HG02981 (cell line): ENCODE data around the gene SNCAIP.
"Not testable (repeated sequence)": the region's sequence is repeated elsewhere in the genome, so short reads cannot be mapped to it uniquely, and the experiment has no call there.

Source experiments
- ATAC-seq: cut with Tn5 transposase; IDR thresholded peaks from one replicate; pipeline ENCODE4 v1.9.1; 2021; ENCODE audit warnings: mild to moderate bottlenecking, moderate library complexity; ENCODE audit not compliant: unreplicated experiment

The SNCAIP gene

DNA sequence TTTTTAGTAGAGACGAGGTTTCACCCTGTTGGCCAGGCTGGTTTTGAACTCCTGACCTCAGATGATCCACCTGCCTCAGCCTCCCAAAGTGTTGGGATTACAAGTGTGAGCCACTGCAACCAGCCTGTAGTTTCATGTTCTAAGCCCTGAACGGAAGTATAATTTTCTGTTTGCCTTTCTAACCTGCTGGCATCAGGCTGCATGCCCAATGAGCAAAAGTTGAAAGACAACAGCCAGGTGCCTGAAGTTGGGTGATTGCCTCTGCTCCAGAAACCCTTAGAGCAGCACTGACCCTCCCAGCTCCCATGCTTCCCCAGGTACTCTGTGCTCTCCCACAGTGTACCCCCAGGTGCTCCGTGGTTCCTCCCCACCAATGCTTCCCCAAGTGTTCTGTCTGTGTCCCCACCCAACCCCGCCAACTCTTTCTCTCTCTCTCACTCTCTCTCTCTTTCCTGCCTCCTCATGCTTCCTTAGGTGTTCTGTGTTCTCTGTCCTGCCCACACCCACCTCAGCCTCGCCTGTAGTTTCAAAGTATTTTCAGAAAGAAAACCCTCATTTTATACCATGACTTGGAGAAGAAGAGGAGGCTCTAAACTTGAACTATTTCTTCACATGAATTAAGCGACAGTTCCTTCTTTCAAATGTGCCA, 145.3 kb downstream of the SNCAIP start:
- ATAC-seq = no peak

DNA sequence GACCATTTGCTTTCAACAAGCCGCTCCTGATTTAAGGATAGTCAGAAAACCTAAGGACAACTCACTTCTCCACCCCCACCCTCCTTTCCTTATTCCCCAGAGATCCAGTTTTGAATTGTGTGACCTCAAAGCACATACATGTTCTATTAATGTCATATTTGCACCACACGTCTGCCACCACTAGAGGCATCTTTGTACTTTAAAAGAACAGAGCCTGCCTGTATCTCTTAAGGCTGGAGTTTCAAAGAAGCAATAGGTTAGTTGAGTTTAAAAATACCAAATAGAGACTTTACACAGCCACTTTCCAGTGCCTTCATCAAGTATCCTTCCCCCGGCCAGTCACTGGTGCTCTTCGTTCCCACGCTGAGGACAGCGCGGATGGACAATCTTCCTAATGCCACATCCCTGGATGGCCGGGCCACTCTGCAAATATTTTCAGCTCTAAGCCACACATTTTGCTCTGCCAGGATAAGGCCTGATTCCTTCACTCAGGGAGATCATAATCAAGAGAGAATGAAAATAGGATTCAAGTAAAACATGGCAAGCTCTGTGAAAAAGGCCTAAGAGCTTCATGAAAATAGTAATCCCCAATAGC, 146.3 kb downstream of the SNCAIP start:
- peak; percentile 81 for ATAC-seq

DNA sequence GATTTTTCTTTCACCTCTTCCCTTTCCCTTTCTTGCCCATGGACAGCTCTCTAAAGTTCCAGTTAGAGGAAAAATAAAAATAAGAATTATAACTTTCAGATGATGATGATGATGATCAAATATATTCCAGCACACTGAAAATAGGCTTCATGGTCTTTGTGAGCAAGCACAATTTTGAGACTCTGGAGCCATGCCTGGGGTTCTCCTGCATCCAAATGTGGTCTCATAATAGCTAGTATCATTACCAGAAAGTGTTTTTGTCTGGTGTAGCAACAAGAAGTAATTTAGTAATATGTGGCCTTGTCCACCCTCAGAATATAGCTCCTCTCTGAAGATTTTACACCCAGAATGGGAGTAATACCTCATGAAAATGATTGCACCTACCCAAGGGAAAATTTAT, 150.4 kb downstream of the SNCAIP start:
- ATAC-seq = no peak

- ATAC-seq = no peak
These were observed 151.2 kb downstream of the SNCAIP start for GRCh38 chr5:122463221-122463620.

GRCh38 chr5:122464191-122464590, 152.2 kb downstream of the SNCAIP start:
- ATAC-seq = no peak

- ATAC-seq = no peak
These were observed 153.1 kb downstream of the SNCAIP start for GRCh38 chr5:122465031-122465577.

- no peak for ATAC-seq
These were observed 154.0 kb downstream of the SNCAIP start for GRCh38 chr5:122465994-122466393.

DNA sequence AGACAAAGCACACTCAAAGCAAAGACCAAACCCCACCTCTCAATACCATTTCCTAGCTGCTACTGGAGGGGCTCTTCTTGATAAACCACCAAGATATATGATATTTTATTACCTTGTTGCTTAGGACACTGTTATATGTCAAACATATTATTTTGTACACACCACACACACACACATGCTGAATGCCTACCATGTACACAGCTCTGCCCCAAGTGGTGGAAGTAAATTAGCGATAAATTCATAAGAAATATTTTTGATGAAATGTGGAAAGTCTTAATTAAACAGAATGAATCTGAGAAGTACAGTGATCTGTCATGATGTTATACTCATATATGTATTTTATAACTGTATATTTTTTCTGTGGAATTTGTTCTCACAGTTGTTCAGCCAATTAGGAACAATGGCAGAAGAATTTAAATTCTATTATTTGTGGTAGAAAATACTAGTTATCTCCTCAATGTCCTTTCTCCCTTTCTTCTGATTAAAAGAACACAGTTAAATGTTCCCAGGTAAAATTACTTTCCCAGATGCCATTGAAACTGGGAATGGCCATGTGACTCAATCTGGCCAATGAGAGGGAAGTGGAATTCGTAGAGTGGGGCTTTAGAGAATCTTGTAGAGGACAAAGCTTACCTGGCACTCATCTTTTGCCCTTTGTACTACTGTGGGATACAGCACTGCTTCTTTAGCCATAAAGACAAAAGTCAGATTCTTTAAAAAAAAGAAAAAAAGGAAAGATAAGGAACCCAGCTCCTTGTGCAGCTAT, 156.5 kb downstream of the SNCAIP start:
- ATAC-seq = no peak

- no peak for ATAC-seq
These were observed 157.4 kb downstream of the SNCAIP start for GRCh38 chr5:122469384-122469919.

DNA sequence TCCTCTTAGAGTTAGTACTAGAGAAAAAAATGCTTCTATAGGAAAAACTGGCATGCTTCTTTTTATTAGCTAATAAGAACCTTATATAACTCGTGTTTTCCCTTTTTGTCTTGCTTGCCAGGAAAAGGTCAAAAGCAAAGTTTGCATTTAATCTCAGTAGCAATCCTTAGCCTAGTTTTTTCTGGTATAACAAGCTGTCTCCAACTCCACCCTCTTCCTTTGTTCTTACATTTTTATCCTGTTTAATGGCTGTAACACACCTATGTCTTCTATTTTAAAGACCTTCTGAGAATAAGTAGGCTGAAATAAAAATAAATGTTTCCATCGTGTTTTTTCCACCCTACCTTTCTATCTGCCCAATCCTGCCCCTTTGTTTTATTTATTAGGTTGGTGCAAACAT, 158.3 kb downstream of the SNCAIP start:
- ATAC-seq = no peak

DNA sequence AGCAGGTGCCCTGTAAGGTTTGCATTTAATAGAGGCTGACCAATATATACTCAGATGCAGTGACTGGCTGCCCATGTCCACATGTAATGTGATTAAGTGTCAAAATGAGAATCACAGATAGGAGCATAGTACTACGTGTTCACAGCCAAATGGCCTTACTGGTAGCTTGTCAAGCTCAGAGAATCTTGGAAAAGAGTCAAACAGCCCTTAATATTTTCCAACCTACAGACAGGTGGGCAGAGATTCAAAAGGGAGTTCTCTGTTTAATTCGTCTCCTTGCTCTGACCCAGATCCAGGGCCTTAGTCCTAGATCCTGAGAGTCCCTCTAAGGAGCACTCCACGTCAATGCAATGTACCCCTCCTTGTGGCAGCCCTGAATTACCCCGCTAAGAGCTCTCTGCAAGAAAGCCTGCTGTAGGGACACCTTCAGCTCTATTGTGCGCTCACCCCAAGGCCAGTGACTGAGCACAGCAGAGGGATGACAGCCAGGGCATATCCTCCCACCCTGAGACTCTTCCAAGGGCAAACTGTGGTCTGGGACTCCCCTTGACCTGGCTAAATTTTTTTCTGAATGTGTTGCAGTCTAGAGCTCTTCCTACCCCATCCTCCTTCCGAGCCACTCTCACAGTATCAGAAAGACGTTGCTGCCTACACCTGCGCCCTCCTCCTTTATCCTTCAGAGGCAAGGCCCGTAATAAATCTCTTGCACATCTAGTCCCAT, 159.2 kb downstream of the SNCAIP start:
- ATAC-seq = no peak

GRCh38 chr5:122471752-122472061, 159.7 kb downstream of the SNCAIP start:
- ATAC-seq = no peak

- no peak for ATAC-seq
These were observed 161.3 kb downstream of the SNCAIP start for GRCh38 chr5:122473138-122473843.

DNA sequence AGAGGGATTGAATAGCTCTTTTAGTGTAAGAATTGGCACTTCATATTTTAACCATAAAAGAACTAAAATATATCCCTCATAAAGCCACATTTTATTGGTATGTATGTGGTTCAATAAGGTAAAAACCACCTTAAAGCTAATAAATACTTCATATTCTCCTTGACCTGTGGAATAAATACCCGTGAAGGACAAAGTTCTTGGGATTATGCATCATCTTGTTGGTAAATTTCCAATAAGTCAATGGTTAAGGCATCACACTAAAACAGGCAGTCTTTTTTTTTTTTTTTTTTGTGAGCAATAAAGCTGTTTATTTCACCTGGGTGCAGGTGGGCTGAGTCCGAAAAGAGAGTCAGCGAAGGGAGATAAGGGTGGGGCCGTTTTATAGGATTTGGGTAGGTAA, 161.9 kb downstream of the SNCAIP start:
- no peak for ATAC-seq

DNA sequence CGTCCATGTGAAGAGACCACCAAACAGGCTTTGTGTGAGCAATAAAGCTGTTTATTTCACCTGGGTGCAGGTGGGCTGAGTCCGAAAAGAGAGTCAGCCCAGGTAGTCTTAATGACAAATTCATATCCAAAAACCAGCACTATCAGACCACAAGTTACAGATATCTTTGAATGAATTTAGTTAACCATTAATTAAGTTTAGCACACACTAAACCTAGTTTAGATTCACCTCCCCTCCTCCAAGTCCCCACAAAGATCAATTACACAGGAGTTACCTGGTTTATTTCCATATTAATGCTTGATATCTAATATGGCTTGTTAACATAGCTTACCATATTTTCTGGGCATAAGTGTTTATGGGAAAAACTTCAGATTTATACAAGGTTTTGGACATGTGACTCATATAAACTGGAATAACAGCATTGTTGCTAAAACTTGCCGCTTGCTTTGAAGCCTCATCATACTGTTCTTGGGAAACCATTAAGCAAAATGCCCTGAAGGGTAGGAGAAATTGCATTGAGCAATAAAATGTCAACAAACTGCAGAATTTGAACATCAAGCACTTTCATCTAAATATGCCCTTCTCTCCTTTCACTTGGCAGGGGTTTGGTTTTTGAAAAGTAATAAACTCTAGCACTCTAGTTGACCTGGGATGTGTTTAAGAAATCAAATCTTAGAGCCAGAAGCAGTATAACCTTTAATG, 166.9 kb downstream of the SNCAIP start:
- no peak for ATAC-seq

DNA sequence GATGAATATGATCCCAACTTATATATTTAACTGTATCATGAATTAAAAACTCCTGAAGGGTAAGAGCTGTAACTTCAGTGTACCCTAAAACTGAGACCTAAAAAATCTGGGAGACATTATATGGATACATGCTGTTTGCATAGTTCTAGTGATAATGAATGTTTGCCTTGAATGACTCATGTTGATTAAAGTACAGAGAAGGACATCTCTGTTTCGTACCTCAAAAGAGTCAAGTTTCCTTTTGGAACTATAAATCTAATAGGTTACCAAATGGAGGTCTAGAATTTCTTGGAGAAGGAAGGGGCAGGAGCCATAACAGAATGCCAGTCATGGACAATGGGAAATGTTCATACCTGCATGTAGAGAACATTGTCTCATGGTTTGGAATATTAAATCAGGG, 168.1 kb downstream of the SNCAIP start:
- ATAC-seq = no peak

GRCh38 chr5:122484103-122484502, 172.1 kb downstream of the SNCAIP start:
- no peak for ATAC-seq

DNA sequence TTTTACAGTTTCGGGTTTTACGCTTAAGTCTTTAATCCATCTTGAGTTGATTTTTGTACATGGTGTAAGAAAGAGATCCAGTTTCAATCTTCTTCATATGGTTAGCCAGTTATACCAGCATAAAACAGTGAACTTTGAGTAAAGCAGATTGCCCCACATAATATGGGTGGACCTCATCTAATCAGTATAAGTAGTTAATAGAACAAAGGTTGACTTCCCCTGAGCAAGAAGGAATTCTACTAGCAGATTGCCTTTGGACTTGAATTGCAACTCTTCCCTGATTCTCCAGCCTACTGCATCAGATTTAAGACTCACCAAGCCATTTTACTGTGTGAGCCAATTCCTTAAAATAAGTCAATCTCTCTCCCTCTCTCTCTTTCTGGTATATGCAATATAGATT, 173.2 kb downstream of the SNCAIP start:
- no peak for ATAC-seq

DNA sequence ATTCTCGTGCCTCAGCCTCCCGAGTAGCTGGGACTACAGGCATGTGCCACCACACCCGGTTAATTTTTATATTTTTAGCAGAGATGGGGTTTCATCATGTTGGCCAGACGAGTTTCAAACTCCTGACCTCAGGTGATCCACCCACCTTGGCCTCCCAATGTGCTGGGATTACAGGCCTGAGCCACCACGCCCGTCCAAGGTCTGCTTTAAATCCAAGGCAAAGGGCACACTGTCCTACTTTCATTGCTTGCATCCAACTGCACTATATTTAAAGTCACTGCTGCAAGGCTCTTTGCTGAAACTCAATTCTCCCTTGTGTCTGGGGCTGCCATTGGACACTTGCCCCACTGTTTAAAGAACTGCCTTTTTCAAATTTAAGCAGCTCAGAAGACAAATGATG, 174.6 kb downstream of the SNCAIP start:
- ATAC-seq = not testable (repeated sequence)

DNA sequence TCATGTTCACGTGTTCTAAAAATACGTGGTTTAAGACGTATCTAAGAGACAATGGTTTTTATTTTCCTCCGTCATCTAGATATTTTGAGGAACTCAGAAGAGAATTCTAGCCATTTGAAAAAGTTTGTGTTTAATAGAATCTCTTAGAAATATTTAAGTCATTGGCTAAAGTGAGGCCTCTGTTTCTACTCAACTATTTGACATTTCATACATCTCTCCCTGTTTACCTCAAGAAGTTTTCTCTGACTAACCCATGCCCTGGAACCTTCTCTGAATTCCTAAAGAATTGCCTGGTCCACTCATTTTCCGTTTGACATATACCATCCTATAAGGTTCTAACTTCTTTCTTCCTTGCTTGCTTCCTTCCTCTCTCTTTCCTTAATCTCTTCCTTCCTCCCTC, 178.7 kb downstream of the SNCAIP start:
- ATAC-seq = no peak
